Measurements from ENCODE around the gene KAT14.
A peak's percentile ranks its signal among the peaks of the same experiment; 100 is the strongest.
"Not testable (repeated sequence)": the region's sequence is repeated elsewhere in the genome, so short reads cannot be mapped to it uniquely, and the experiment has no call there.

Gene KAT14

GRCh38 chr20:18137412-18138265 is at the start of gene KAT14, which contains the start of gene PET117:
Gene KAT14 (plus strand): TSS chr20:18137863. CDS start chr20:18142661, 4,798 bp downstream.
Gene PET117 (plus strand): TSS chr20:18137863. CDS start chr20:18137956, 93 bp downstream.
- DNase-seq (ENCODE audit: low spot score), result peak; percentile 92
- FAIRE-seq, result no peak

GRCh38 chr20:18088298-18088697 is 49.4 kb upstream of the KAT14 start:
- FAIRE-seq; DNase-seq (ENCODE audit: low spot score): not testable (repeated sequence)

GRCh38 chr20:18088841-18089240 is 48.8 kb upstream of the KAT14 start:
- DNase-seq (ENCODE audit: low spot score); FAIRE-seq: not testable (repeated sequence)

GRCh38 chr20:18090044-18090443 is 47.6 kb upstream of the KAT14 start:
- DNase-seq (ENCODE audit: low spot score) (no peak), FAIRE-seq (no peak)

- no peak for FAIRE-seq
- no peak for DNase-seq (ENCODE audit: low spot score)
These were observed 47.2 kb upstream of the KAT14 start for GRCh38 chr20:18090477-18090876.

- DNase-seq (ENCODE audit: low spot score), result no peak
- no peak for FAIRE-seq
These were observed 46.0 kb upstream of the KAT14 start for GRCh38 chr20:18091623-18092022.

- FAIRE-seq (no peak), DNase-seq (ENCODE audit: low spot score) (no peak)
These were observed 44.8 kb upstream of the KAT14 start for GRCh38 chr20:18092890-18093289.

GRCh38 chr20:18093388-18093787 is 44.3 kb upstream of the KAT14 start:
- no peak for FAIRE-seq
- no peak for DNase-seq (ENCODE audit: low spot score)

- DNase-seq (ENCODE audit: low spot score), result no peak
- FAIRE-seq, result no peak
These were observed 43.5 kb upstream of the KAT14 start for GRCh38 chr20:18094191-18094590.

GRCh38 chr20:18100569-18100968 is 37.1 kb upstream of the KAT14 start:
- DNase-seq (ENCODE audit: low spot score); FAIRE-seq: not testable (repeated sequence)

GRCh38 chr20:18101125-18101810 is 36.4 kb upstream of the KAT14 start:
- peak; percentile 17 for FAIRE-seq
- DNase-seq (ENCODE audit: low spot score), result no peak

GRCh38 chr20:18103497-18103896 is 34.2 kb upstream of the KAT14 start:
- no peak for DNase-seq (ENCODE audit: low spot score)
- no peak for FAIRE-seq

GRCh38 chr20:18108326-18108725 is 29.3 kb upstream of the KAT14 start:
- no peak for FAIRE-seq
- DNase-seq (ENCODE audit: low spot score), result no peak

- not testable (repeated sequence) for DNase-seq (ENCODE audit: low spot score); FAIRE-seq
These were observed 9.1 kb upstream of the KAT14 start for GRCh38 chr20:18128574-18128973.

GRCh38 chr20:18132663-18133062 is 5.0 kb upstream of the KAT14 start:
- DNase-seq (ENCODE audit: low spot score) (no peak), FAIRE-seq (no peak)

GRCh38 chr20:18133962-18134361 is 3.7 kb upstream of the KAT14 start:
- DNase-seq (ENCODE audit: low spot score) (no peak), FAIRE-seq (no peak)

GRCh38 chr20:18138266-18138582 is 561 bp downstream of the KAT14 start:
- no peak for DNase-seq (ENCODE audit: low spot score)
- FAIRE-seq, result no peak

- DNase-seq (ENCODE audit: low spot score) (no peak), FAIRE-seq (no peak)
These were observed 1.2 kb downstream of the KAT14 start for GRCh38 chr20:18138639-18139583.

- FAIRE-seq, result no peak
These were observed 2.2 kb downstream of the KAT14 start for GRCh38 chr20:18139832-18140231.

GRCh38 chr20:18144541-18145099 is 7.0 kb downstream of the KAT14 start:
- DNase-seq (ENCODE audit: low spot score), result peak; percentile 28
- FAIRE-seq, result no peak

More at GRCh38 chr20:18139832-18140231, 2.2 kb downstream of the KAT14 start:
- no peak for DNase-seq (ENCODE audit: low spot score)

GRCh38 chr20:18154342-18154741 is 16.7 kb downstream of the KAT14 start:
- FAIRE-seq, result no peak
- DNase-seq (ENCODE audit: low spot score), result no peak
